IMR-90 (cell line): ENCODE measurements around the gene ALOX12B. TPM values are rescaled to one million over a fixed set of nuclear protein-coding genes. Genes with fewer than 3 reads are reported as not detected.

Experiments used
- ATAC-seq: fragments of 200-7000 bp; cut with Tn5 transposase; 2 replicates; pipeline ENCODE4 v1.9.1; 2020; ENCODE audit warnings: low read depth, mild to moderate bottlenecking, moderate library complexity
- BruUV-seq: library from RNA; stranded (reverse); fragments of 400-500 nt; replicated peaks from 2 replicates; lab custom pipeline; 2021; lab: Mats Ljungman, UMichigan
- CTCF ChIA-PET: fragments of 300-600 bp; formaldehyde crosslinking; extraction: SDS; loops from one replicate; lab custom pipeline; 2021; ENCODE audit warnings: antibody characterized with exemption; lab: Yijun Ruan, JAX
- POLR2A ChIA-PET: fragments of 300-600 bp; sonication (Branson Sonifier 250); formaldehyde crosslinking; loops from one replicate; lab custom pipeline; 2022; ENCODE audit warnings: antibody characterized with exemption; ENCODE audit not compliant: unreplicated experiment; lab: Charles Lee
- DNase-seq: peaks from one replicate; pipeline ENCODE4 v3.0.0; 2013
- H2AFZ ChIP-seq: replicated peaks from 2 replicates; pipeline ENCODE3; 2013; ENCODE audit warnings: low read length, mild to moderate bottlenecking; ENCODE audit not compliant: poor library complexity
- H2AK5ac ChIP-seq: 2 replicates; pipeline ENCODE4 v1.6.1; 2013; ENCODE audit warnings: low read depth, low read length, inconsistent platforms
- H2AK9ac ChIP-seq: replicated peaks from 2 replicates; pipeline ENCODE3; 2013; ENCODE audit warnings: mild to moderate bottlenecking, low read depth, low read length, moderate library complexity; ENCODE audit not compliant: poor library complexity
- H2BK120ac ChIP-seq: 2 replicates; pipeline ENCODE4 v1.6.1; 2013; ENCODE audit warnings: low read depth, low read length, inconsistent platforms
- H2BK15ac ChIP-seq: 3 replicates; pipeline ENCODE4 v1.6.1; 2013; ENCODE audit warnings: low read depth, low read length, inconsistent platforms
- H2BK20ac ChIP-seq: 2 replicates; pipeline ENCODE4 v1.6.1; 2013; ENCODE audit warnings: low read depth, mild to moderate bottlenecking, inconsistent platforms, low read length, moderate library complexity
- H2BK5ac ChIP-seq: 2 replicates; pipeline ENCODE4 v1.6.1; 2013; ENCODE audit warnings: mild to moderate bottlenecking, low read depth, low read length, inconsistent platforms; ENCODE audit not compliant: poor library complexity, severe bottlenecking
- H3K14ac ChIP-seq: replicated peaks from 2 replicates; pipeline ENCODE4 v1.6.1; 2013; ENCODE audit warnings: low read depth, low read length, inconsistent platforms
- H3K18ac ChIP-seq: 2 replicates; pipeline ENCODE4 v1.6.1; 2013; ENCODE audit warnings: low read depth, low read length, control low read depth
- H3K23ac ChIP-seq: 2 replicates; pipeline ENCODE4 v1.6.1; 2013; ENCODE audit warnings: low read depth, low read length, inconsistent platforms
- H3K27ac ChIP-seq: 2 replicates; pipeline ENCODE4 v1.5.1; 2013; ENCODE audit warnings: mild to moderate bottlenecking, control low read depth, low read length; ENCODE audit not compliant: insufficient read depth
- H3K27me3 ChIP-seq: 2 replicates; pipeline ENCODE4 v1.6.1; 2013; ENCODE audit warnings: low read length; ENCODE audit not compliant: control insufficient read depth, insufficient read depth
- H3K36me3 ChIP-seq: 2 replicates; pipeline ENCODE4 v1.6.1; 2013; ENCODE audit warnings: low read length, mixed read lengths; ENCODE audit not compliant: control insufficient read depth, insufficient read depth
- H3K4ac ChIP-seq: 2 replicates; pipeline ENCODE4 v1.6.1; 2013; ENCODE audit warnings: low read depth, low read length, inconsistent platforms
- H3K4me1 ChIP-seq: 2 replicates; pipeline ENCODE4 v1.6.1; 2013; ENCODE audit warnings: low read length, mixed read lengths; ENCODE audit not compliant: control insufficient read depth, insufficient read depth
- H3K4me2 ChIP-seq: 2 replicates; pipeline ENCODE4 v1.6.1; 2013; ENCODE audit warnings: low read depth, mild to moderate bottlenecking, control low read depth, low read length, moderate library complexity
- H3K4me3 ChIP-seq: 2 replicates; pipeline ENCODE4 v1.5.1; 2013; ENCODE audit warnings: low read depth, mild to moderate bottlenecking, control low read depth, low read length, moderate library complexity; ENCODE audit not compliant: insufficient read depth
- H3K56ac ChIP-seq: 2 replicates; pipeline ENCODE4 v1.6.1; 2013; ENCODE audit warnings: low read length, inconsistent platforms; ENCODE audit not compliant: insufficient read depth; ENCODE audit errors: extremely low read depth
- H3K79me1 ChIP-seq, 2 experiments: 2 replicates each; pipeline ENCODE4 v1.6.1; 2013; ENCODE audit warnings: low read length in 2 of 2, inconsistent platforms in 1 of 2, low read depth in 1 of 2
- H3K9ac ChIP-seq: 2 replicates; pipeline ENCODE4 v1.6.1; 2013; ENCODE audit warnings: low read depth, low read length, control low read depth
- H3K9me1 ChIP-seq: 2 replicates; pipeline ENCODE4 v1.6.1; 2013; ENCODE audit warnings: low read length, inconsistent platforms; ENCODE audit not compliant: insufficient read depth
- H3K9me3 ChIP-seq: 2 replicates; pipeline ENCODE4 v1.6.1; 2013; ENCODE audit warnings: low read length; ENCODE audit not compliant: control insufficient read depth, insufficient read depth
- H4K20me1 ChIP-seq: 2 replicates; pipeline ENCODE4 v1.6.1; 2013; ENCODE audit warnings: low read length, inconsistent platforms; ENCODE audit not compliant: insufficient read depth
- H4K5ac ChIP-seq: 2 replicates; pipeline ENCODE4 v1.6.1; 2013; ENCODE audit warnings: mild to moderate bottlenecking, low read depth, low read length, control low read depth
- H4K8ac ChIP-seq, 2 experiments: 2 replicates each; pipeline ENCODE4 v1.6.1; 2013; ENCODE audit warnings: low read depth in 2 of 2, low read length in 2 of 2, control low read depth in 1 of 2, inconsistent platforms in 1 of 2
- H4K91ac ChIP-seq: 2 replicates; pipeline ENCODE4 v1.6.1; 2013; ENCODE audit warnings: low read depth, low read length, inconsistent platforms; ENCODE audit not compliant: insufficient read depth
- BHLHE40 ChIP-seq: fragments of 150-350 bp; IDR thresholded peaks from 2 replicates; pipeline ENCODE4 v1.6.1; 2016; ENCODE audit warnings: mild to moderate bottlenecking, low read depth, low read length
- MAZ ChIP-seq: IDR thresholded peaks from 2 replicates; pipeline ENCODE4 v1.6.1; 2012; ENCODE audit warnings: low read depth, mild to moderate bottlenecking, low read length, improper control_type of control experiment, moderate library complexity, borderline replicate concordance
- RAD21 ChIP-seq: IDR thresholded peaks from 2 replicates; pipeline ENCODE4 v1.6.1; 2012; ENCODE audit warnings: low read length, improper control_type of control experiment
- SMC3 ChIP-seq: fragments of 150-350 bp; IDR thresholded peaks from 2 replicates; pipeline ENCODE4 v1.6.1; 2016; ENCODE audit warnings: low read depth, mild to moderate bottlenecking, antibody characterized with exemption, low read length, moderate library complexity
- WGBS, 2 experiments: methylation state at CpG; one replicate each; pipeline versions ENCODE4 v1.1.5 to v1.1.7; 2013; ENCODE audit warnings: missing lambda C conversion rate in 2 of 2; ENCODE audit not compliant: insufficient read length in 1 of 2; ENCODE audit errors: extremely low coverage in 2 of 2; 5-methylcytosine and 5-hydroxymethylcytosine counted together
- dilution Hi-C: fragments of 300-500 bp; cut with HindIII; formaldehyde crosslinking; loops from one replicate; pipeline ENCODE4 v1.14.3; 2018; ENCODE audit warnings: low sequenced_read_pairs; ENCODE audit not compliant: unreplicated experiment
- in situ Hi-C: fragments of 300-500 bp; cut with MboI; formaldehyde crosslinking; loops from 3 replicates; pipeline ENCODE4 v1.14.3; 2019; ENCODE audit warnings: low sequenced_read_pairs, inconsistent platforms, mixed read lengths
- intact Hi-C: fragments of 100-400 bp; cut with micrococcal nuclease; formaldehyde crosslinking; loops from 2 replicates; pipeline ENCODE4 v1.10.0; 2022
- polyA plus RNA-seq, 3 experiments: library from polyadenylated mRNA; depleted of rRNA; stranded (reverse); fragments of >200 nt; gene quantifications; 2 replicates each; pipeline ENCODE4 v1.2.3, GENCODE V29; 2012; ENCODE audit warnings: low replicate concordance in 1 of 3
- total RNA-seq: library from RNA; depleted of rRNA; stranded (reverse); fragments of >200 nt; gene quantifications from 2 replicates; pipeline ENCODE4 v1.2.3, GENCODE V29; 2012
- TF ChIP-seq, protein P1 (sequence below): conservative IDR thresholded peaks from 2 replicates; pipeline ENCODE4 v1.5.1; 2012; ENCODE audit warnings: mild to moderate bottlenecking, low read depth, low read length, improper control_type of control experiment

Gene ALOX12B
- total and polyA plus RNA-seq, 2 of the 4 experiments (the other 2 are of a cell fraction): not detected

GRCh38 chr17:8109661-8110455, 22.3 kb upstream of the ALOX12B start:
- intact Hi-C loops (no loop called here), in situ Hi-C loops (no loop called here), dilution Hi-C loops (loop anchor here (25.0 kb wide), 1 partner anchor 127 kb away; the partner anchor contains the start of genes CTC1 and PFAS)
- Histone ChIP-seq H2BK15ac (no peak overlapping the region), H3K9me1 (no peaks in the 10 kb centered on the region), H3K27me3 (peaks cover 68% of the 10 kb centered on the region), H3K14ac (no peak overlapping the region), H2AK5ac (no peak overlapping the region), H3K23ac (no peak overlapping the region), H2AFZ (peak overlapping the region; percentile 61), H3K56ac (no peak overlapping the region), H3K36me3 (no peaks in the 10 kb centered on the region), H2BK120ac (no peak overlapping the region), H3K4ac (no peak overlapping the region), H4K91ac (no peak overlapping the region), H3K9ac (no peak overlapping the region), H3K79me1 (no peaks in the 10 kb centered on the region), H4K20me1 (no peaks in the 10 kb centered on the region), H3K18ac (no peak overlapping the region), H4K5ac (no peak overlapping the region), H3K4me3 (no peak overlapping the region), H3K9me3 (no peaks in the 10 kb centered on the region), H3K27ac (no peak overlapping the region), H2AK9ac (no peak overlapping the region), H2BK20ac (no peak overlapping the region), H2BK5ac (no peak overlapping the region), H4K8ac (no peak overlapping the region), H3K4me1 (peaks cover 2% of the 10 kb centered on the region; the same call in 1 of the 2 replicates), H3K4me2 (peak overlapping the region; percentile 34; the same call in 1 of the 2 replicates)
- TF ChIP-seq SMC3 (peak; percentile 47), MAZ (no peak), RAD21 (peak; percentile 56), BHLHE40 (no peak)
- TF ChIP-seq, protein P1, sequence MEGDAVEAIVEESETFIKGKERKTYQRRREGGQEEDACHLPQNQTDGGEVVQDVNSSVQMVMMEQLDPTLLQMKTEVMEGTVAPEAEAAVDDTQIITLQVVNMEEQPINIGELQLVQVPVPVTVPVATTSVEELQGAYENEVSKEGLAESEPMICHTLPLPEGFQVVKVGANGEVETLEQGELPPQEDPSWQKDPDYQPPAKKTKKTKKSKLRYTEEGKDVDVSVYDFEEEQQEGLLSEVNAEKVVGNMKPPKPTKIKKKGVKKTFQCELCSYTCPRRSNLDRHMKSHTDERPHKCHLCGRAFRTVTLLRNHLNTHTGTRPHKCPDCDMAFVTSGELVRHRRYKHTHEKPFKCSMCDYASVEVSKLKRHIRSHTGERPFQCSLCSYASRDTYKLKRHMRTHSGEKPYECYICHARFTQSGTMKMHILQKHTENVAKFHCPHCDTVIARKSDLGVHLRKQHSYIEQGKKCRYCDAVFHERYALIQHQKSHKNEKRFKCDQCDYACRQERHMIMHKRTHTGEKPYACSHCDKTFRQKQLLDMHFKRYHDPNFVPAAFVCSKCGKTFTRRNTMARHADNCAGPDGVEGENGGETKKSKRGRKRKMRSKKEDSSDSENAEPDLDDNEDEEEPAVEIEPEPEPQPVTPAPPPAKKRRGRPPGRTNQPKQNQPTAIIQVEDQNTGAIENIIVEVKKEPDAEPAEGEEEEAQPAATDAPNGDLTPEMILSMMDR: peak; percentile 53
- POLR2A ChIA-PET: no interaction called here
- DNase-seq (no peak), ATAC-seq (peak; percentile 56)
- 8% methylated on average over 28 of the region's 63 CpGs; no CpG with 5 or more reads in 1 of the 2 experiments for WGBS, 2 experiments
- BruUV-seq: no TSS peak
- CTCF ChIA-PET: interaction anchor here (0.6 to 1.4 kb wide), 2 partner anchors 9 to 27 kb away, joined by 5 to 7 read pairs; no protein-coding TSS in a partner anchor
